BJ (cell line): Measurements from ENCODE around the gene SIGLEC6. TPM values are rescaled to one million over a fixed set of nuclear protein-coding genes. Genes with fewer than 3 reads are reported as not detected.

Experiments
- CTCF ChIA-PET: fragments of 350-600 bp; formaldehyde crosslinking; extraction: SDS; loops from one replicate; lab custom pipeline; 2021; ENCODE audit warnings: antibody characterized with exemption, inconsistent platforms; lab: Yijun Ruan, JAX
- POLR2A ChIA-PET: fragments of 300-600 bp; sonication (Branson Sonifier 250); formaldehyde crosslinking; extraction: SDS; loops from one replicate; lab custom pipeline; 2021; ENCODE audit warnings: antibody characterized with exemption; lab: Charles Lee
- DNase-seq: peaks from one replicate; pipeline ENCODE4 v3.0.0-alpha.2; 2011; ENCODE audit warnings: low read depth
- H3K27me3 ChIP-seq: 2 replicates; pipeline ENCODE4 v1.6.0; 2011; ENCODE audit warnings: low read length; ENCODE audit not compliant: control insufficient read depth, insufficient read depth
- H3K36me3 ChIP-seq: 2 replicates; pipeline ENCODE4 v1.5.1; 2011; ENCODE audit warnings: low read length; ENCODE audit not compliant: control insufficient read depth, insufficient read depth
- H3K4me3 ChIP-seq: 2 replicates; pipeline ENCODE4 v1.5.1; 2011; ENCODE audit warnings: low read depth, mild to moderate bottlenecking, control low read depth, low read length
- CTCF ChIP-seq: IDR thresholded peaks from 2 replicates; pipeline ENCODE4 v1.5.1; 2011; ENCODE audit warnings: low read depth, mild to moderate bottlenecking, control low read depth, inconsistent platforms, low read length, moderate library complexity; ENCODE audit not compliant: insufficient read depth
- polyA plus RNA-seq: library from polyadenylated mRNA; depleted of rRNA; stranded (reverse); fragments of >200 nt; gene quantifications from 2 replicates; pipeline ENCODE4 v1.2.3, GENCODE V29; 2011

Gene SIGLEC6
- polyA plus RNA-seq, 1 experiment = not detected

- no peaks in the 10 kb centered on the region for H3K36me3 ChIP-seq
- ChIA-PET CTCF (no interaction called here), POLR2A (no interaction called here)
- DNase-seq = no peak
- H3K27me3 ChIP-seq = no peaks in the 10 kb centered on the region
- TF ChIP-seq CTCF = no peak
- no peak overlapping the region for H3K4me3 ChIP-seq
Observed at GRCh38 chr19:51493776-51494175, 37.7 kb downstream of the SIGLEC6 start.

GRCh38 chr19:51491586-51491985 is 39.9 kb downstream of the SIGLEC6 start:
- TF ChIP-seq CTCF = no peak

GRCh38 chr19:51490676-51491075 is 40.8 kb downstream of the SIGLEC6 start:
- Histone ChIP-seq H3K4me3 (no peak overlapping the region), H3K27me3 (no peaks in the 10 kb centered on the region), H3K36me3 (no peaks in the 10 kb centered on the region)
- TF ChIP-seq CTCF = no peak
- ChIA-PET POLR2A (no interaction called here), CTCF (interaction anchor here (0.8 kb wide), 1 partner anchor 18 kb away, joined by 3 read pairs; no protein-coding TSS in a partner anchor)
- DNase-seq = no peak

More at GRCh38 chr19:51491586-51491985, 39.9 kb downstream of the SIGLEC6 start:
- Histone ChIP-seq H3K4me3 (no peak overlapping the region), H3K36me3 (no peaks in the 10 kb centered on the region), H3K27me3 (no peaks in the 10 kb centered on the region)
- DNase-seq = no peak
- ChIA-PET POLR2A (no interaction called here), CTCF (no interaction called here)

- CTCF ChIA-PET = interaction anchor here (1.1 kb wide), 1 partner anchor 289 kb away, joined by 4 read pairs; no protein-coding TSS in a partner anchor
- H3K36me3 ChIP-seq = no peaks in the 10 kb centered on the region
- POLR2A ChIA-PET = no interaction called here
- TF ChIP-seq CTCF = no peak
- no peak overlapping the region for H3K4me3 ChIP-seq
- H3K27me3 ChIP-seq = no peaks in the 10 kb centered on the region
- DNase-seq = no peak
Observed at GRCh38 chr19:51489113-51489512, 42.4 kb downstream of the SIGLEC6 start.

- Histone ChIP-seq H3K4me3 (no peak overlapping the region), H3K36me3 (no peaks in the 10 kb centered on the region), H3K27me3 (no peaks in the 10 kb centered on the region)
- CTCF ChIA-PET = interaction anchor here (1.1 kb wide), 1 partner anchor 290 kb away, joined by 4 read pairs; no protein-coding TSS in a partner anchor
- DNase-seq = no peak
- POLR2A ChIA-PET = no interaction called here
- TF ChIP-seq CTCF = no peak
Observed at GRCh38 chr19:51488491-51488890, 43.0 kb downstream of the SIGLEC6 start.
